GM23338 (cell line): ENCODE measurements around the gene CYSRT1. TPM values are rescaled to one million over a fixed set of nuclear protein-coding genes. Genes with fewer than 3 reads are reported as not detected.
A peak's percentile ranks its signal among the peaks of the same experiment; 100 is the strongest.

Experiments
- ATAC-seq: fragments of 200-7000 bp; cut with Tn5 transposase; 3 replicates; pipeline ENCODE4 v1.9.1; 2020
- DNase-seq: peaks from one replicate; pipeline ENCODE4 v3.0.0-alpha.2; 2015; ENCODE audit warnings: low spot score
- H2AFZ ChIP-seq: fragments of 200-600 bp; sonication (generic); 2 replicates; pipeline ENCODE4 v1.8.0; 2016; ENCODE audit warnings: antibody characterized with exemption, mild to moderate bottlenecking, moderate library complexity
- H3F3A ChIP-seq: fragments of 200-600 bp; sonication (generic); replicated peaks from 2 replicates; pipeline ENCODE4 v1.8.0; 2017; ENCODE audit warnings: antibody characterized with exemption, mixed run types, low read depth
- H3K27ac ChIP-seq: fragments of 200-600 bp; sonication (generic); 2 replicates; pipeline ENCODE4 v1.6.1; 2016; ENCODE audit warnings: low read depth
- H3K27me3 ChIP-seq: fragments of 200-600 bp; sonication (generic); 2 replicates; pipeline ENCODE4 v1.8.0; 2016; ENCODE audit warnings: mild to moderate bottlenecking, mixed run types, moderate library complexity; ENCODE audit not compliant: insufficient read depth
- H3K36me3 ChIP-seq: fragments of 200-600 bp; sonication (generic); 2 replicates; pipeline ENCODE4 v1.8.0; 2016; ENCODE audit warnings: mild to moderate bottlenecking; ENCODE audit not compliant: insufficient read depth
- H3K4me1 ChIP-seq: fragments of 200-600 bp; sonication (generic); 2 replicates; pipeline ENCODE4 v1.8.0; 2016; ENCODE audit warnings: mild to moderate bottlenecking, moderate library complexity; ENCODE audit not compliant: insufficient read depth
- H3K4me2 ChIP-seq: fragments of 200-600 bp; sonication (generic); 2 replicates; pipeline ENCODE4 v1.7.1; 2017; ENCODE audit warnings: mixed run types
- H3K4me3 ChIP-seq: fragments of 200-600 bp; sonication (generic); 2 replicates; pipeline ENCODE4 v1.6.1; 2016; ENCODE audit warnings: mixed run types
- H3K79me2 ChIP-seq: fragments of 200-600 bp; sonication (generic); replicated peaks from 2 replicates; pipeline ENCODE4 v1.8.0; 2017; ENCODE audit warnings: mild to moderate bottlenecking; ENCODE audit not compliant: insufficient read depth
- H3K9me2 ChIP-seq: fragments of 200-600 bp; sonication (generic); 2 replicates; pipeline ENCODE4 v1.8.0; 2017; ENCODE audit not compliant: insufficient read depth
- H4K20me1 ChIP-seq: fragments of 200-600 bp; sonication (generic); replicated peaks from 2 replicates; pipeline ENCODE4 v1.8.0; 2017; ENCODE audit warnings: mild to moderate bottlenecking; ENCODE audit not compliant: insufficient read depth
- H3K27ac Mint-ChIP-seq: 2 replicates; pipeline ENCODE4 v1.8.0; 2020; ENCODE audit warnings: inconsistent platforms, mild to moderate bottlenecking, moderate library complexity, mixed read lengths
- H3K27me3 Mint-ChIP-seq: 3 replicates; pipeline ENCODE4 v1.8.0; 2022; ENCODE audit warnings: low read depth, mild to moderate bottlenecking, moderate library complexity, mixed read lengths, inconsistent platforms; ENCODE audit not compliant: insufficient read depth, poor library complexity
- H3K36me3 Mint-ChIP-seq: 3 replicates; pipeline ENCODE4 v1.8.0; 2021; ENCODE audit warnings: low read depth, mild to moderate bottlenecking, inconsistent platforms, moderate library complexity, mixed read lengths
- H3K4me1 Mint-ChIP-seq: 3 replicates; pipeline ENCODE4 v1.8.0; 2020; ENCODE audit warnings: mild to moderate bottlenecking, inconsistent platforms, mixed read lengths
- H3K4me3 Mint-ChIP-seq: 3 replicates; pipeline ENCODE4 v1.8.0; 2021; ENCODE audit warnings: moderate library complexity, mild to moderate bottlenecking, inconsistent platforms, mixed read lengths
- H3K9me3 Mint-ChIP-seq: 3 replicates; pipeline ENCODE4 v1.8.0; 2020; ENCODE audit warnings: moderate library complexity, mild to moderate bottlenecking, inconsistent platforms, mixed read lengths
- CREB1 ChIP-seq: fragments of 250-450 bp; sonication (Bioruptor Pico); IDR thresholded peaks from 2 replicates; pipeline ENCODE4 v1.5.0; 2020; ENCODE audit warnings: low read depth, mild to moderate bottlenecking, moderate library complexity
- EZH2 ChIP-seq: fragments of 200-600 bp; sonication (generic); IDR thresholded peaks from one replicate; pipeline ENCODE4 v1.8.0; 2017; ENCODE audit warnings: antibody characterized with exemption, mild to moderate bottlenecking, low read depth; ENCODE audit not compliant: unreplicated experiment
- EZH2phosphoT487 ChIP-seq: fragments of 200-600 bp; sonication (generic); IDR thresholded peaks from one replicate; pipeline ENCODE4 v1.8.1; 2018; ENCODE audit warnings: antibody characterized with exemption; ENCODE audit not compliant: unreplicated experiment
- JUNB ChIP-seq: IDR thresholded peaks from one replicate; pipeline ENCODE4 v1.6.1; 2016; ENCODE audit warnings: antibody characterized with exemption; ENCODE audit not compliant: unreplicated experiment
- NANOG ChIP-seq: IDR thresholded peaks from 2 replicates; pipeline ENCODE4 v1.6.1; 2016; ENCODE audit warnings: antibody characterized with exemption, borderline replicate concordance
- STAT1 ChIP-seq: IDR thresholded peaks from one replicate; pipeline ENCODE4 v1.6.1; 2016; ENCODE audit warnings: antibody characterized with exemption; ENCODE audit not compliant: unreplicated experiment
- ZNF331 ChIP-seq: fragments of 250-450 bp; sonication (Bioruptor Pico); IDR thresholded peaks from 2 replicates; pipeline ENCODE4 v1.5.0; 2020; ENCODE audit warnings: low read depth, mild to moderate bottlenecking, moderate library complexity
- polyA plus RNA-seq: library from polyadenylated mRNA; unstranded; fragments of >200 nt; fragmentation: Nextera tagmentation; extraction: Ambion mirVana; gene quantifications from 2 replicates; pipeline ENCODE4 v1.2.1, GENCODE V29; 2016
- total RNA-seq: library from RNA; depleted of rRNA; stranded (reverse); fragments of >200 nt; shearing (Covaris generic); gene quantifications from 2 replicates; pipeline ENCODE4 v1.2.3, GENCODE V29; 2014
- TF ChIP-seq, protein P1 (sequence below): fragments of 250-450 bp; sonication (Bioruptor Pico); IDR thresholded peaks from 2 replicates; pipeline ENCODE4 v1.5.0; 2020; ENCODE audit warnings: mild to moderate bottlenecking, moderate library complexity
- TF ChIP-seq, protein P2 (sequence below), 2 experiments: fragments of 200-600 bp in 1 of 2; sonication (generic) in 1 of 2; conservative IDR thresholded peaks; 2 replicates each; pipeline versions ENCODE4 v1.5.1 to v1.6.1; 2016 to 2017; ENCODE audit warnings: antibody characterized with exemption in 2 of 2, low read depth in 2 of 2, mild to moderate bottlenecking in 2 of 2, moderate library complexity in 1 of 2
- TF ChIP-seq, protein P3 (sequence below): IDR thresholded peaks from one replicate; pipeline ENCODE4 v1.6.1; 2018; ENCODE audit warnings: antibody characterized with exemption; ENCODE audit not compliant: unreplicated experiment
- TF ChIP-seq, protein P4 (sequence below): IDR thresholded peaks from 2 replicates; pipeline ENCODE4 v1.6.1; 2016; ENCODE audit warnings: antibody characterized with exemption

Gene CYSRT1
- total and polyA plus RNA-seq, 2 experiments from 2014 or later: 2.0 to 3.2 TPM

DNA sequence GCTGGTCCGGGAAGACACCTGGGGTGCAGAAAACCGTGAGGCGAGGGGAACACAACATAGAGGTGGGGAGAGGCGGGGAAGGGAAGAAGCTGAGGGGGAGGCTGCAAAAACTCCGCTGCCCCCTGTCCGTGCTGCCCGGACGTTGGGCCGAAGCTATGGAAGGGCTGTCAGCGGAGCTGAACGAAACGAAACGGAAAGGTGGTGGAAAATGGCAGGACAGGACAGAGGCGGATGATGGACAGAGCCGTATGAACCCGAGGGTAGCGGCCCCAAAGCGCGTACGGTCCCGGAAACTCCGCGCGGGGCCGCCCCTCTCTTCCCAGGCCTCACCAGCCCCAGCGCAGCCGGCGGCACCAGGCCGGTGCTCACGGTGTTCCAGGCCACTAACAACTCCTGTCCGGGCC is 36.9 kb upstream of the CYSRT1 start:
- H3K27ac Mint-ChIP-seq: peak overlapping the region; percentile 84; the same call in 1 of the 2 replicates

More for the DNA sequence above, 36.9 kb upstream of the CYSRT1 start:
- ATAC-seq (peak; percentile 31), DNase-seq (no peak)
- TF ChIP-seq, protein P1, sequence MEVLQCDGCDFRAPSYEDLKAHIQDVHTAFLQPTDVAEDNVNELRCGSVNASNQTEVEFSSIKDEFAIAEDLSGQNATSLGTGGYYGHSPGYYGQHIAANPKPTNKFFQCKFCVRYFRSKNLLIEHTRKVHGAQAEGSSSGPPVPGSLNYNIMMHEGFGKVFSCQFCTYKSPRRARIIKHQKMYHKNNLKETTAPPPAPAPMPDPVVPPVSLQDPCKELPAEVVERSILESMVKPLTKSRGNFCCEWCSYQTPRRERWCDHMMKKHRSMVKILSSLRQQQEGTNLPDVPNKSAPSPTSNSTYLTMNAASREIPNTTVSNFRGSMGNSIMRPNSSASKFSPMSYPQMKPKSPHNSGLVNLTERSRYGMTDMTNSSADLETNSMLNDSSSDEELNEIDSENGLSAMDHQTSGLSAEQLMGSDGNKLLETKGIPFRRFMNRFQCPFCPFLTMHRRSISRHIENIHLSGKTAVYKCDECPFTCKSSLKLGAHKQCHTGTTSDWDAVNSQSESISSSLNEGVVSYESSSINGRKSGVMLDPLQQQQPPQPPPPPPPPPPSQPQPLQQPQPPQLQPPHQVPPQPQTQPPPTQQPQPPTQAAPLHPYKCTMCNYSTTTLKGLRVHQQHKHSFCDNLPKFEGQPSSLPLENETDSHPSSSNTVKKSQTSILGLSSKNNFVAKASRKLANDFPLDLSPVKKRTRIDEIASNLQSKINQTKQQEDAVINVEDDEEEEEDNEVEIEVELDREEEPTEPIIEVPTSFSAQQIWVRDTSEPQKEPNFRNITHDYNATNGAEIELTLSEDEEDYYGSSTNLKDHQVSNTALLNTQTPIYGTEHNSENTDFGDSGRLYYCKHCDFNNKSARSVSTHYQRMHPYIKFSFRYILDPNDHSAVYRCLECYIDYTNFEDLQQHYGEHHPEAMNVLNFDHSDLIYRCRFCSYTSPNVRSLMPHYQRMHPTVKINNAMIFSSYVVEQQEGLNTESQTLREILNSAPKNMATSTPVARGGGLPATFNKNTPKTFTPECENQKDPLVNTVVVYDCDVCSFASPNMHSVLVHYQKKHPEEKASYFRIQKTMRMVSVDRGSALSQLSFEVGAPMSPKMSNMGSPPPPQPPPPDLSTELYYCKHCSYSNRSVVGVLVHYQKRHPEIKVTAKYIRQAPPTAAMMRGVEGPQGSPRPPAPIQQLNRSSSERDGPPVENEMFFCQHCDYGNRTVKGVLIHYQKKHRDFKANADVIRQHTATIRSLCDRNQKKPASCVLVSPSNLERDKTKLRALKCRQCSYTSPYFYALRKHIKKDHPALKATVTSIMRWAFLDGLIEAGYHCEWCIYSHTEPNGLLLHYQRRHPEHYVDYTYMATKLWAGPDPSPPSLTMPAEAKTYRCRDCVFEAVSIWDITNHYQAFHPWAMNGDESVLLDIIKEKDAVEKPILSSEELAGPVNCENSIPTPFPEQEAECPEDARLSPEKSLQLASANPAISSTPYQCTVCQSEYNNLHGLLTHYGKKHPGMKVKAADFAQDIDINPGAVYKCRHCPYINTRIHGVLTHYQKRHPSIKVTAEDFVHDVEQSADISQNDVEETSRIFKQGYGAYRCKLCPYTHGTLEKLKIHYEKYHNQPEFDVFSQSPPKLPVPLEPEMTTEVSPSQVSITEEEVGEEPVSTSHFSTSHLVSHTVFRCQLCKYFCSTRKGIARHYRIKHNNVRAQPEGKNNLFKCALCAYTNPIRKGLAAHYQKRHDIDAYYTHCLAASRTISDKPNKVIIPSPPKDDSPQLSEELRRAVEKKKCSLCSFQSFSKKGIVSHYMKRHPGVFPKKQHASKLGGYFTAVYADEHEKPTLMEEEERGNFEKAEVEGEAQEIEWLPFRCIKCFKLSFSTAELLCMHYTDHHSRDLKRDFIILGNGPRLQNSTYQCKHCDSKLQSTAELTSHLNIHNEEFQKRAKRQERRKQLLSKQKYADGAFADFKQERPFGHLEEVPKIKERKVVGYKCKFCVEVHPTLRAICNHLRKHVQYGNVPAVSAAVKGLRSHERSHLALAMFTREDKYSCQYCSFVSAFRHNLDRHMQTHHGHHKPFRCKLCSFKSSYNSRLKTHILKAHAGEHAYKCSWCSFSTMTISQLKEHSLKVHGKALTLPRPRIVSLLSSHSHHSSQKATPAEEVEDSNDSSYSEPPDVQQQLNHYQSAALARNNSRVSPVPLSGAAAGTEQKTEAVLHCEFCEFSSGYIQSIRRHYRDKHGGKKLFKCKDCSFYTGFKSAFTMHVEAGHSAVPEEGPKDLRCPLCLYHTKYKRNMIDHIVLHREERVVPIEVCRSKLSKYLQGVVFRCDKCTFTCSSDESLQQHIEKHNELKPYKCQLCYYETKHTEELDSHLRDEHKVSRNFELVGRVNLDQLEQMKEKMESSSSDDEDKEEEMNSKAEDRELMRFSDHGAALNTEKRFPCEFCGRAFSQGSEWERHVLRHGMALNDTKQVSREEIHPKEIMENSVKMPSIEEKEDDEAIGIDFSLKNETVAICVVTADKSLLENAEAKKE (CRISPR knock-in tag): no peak
- no peak for TF ChIP-seq JUNB
- TF ChIP-seq, protein P2, sequence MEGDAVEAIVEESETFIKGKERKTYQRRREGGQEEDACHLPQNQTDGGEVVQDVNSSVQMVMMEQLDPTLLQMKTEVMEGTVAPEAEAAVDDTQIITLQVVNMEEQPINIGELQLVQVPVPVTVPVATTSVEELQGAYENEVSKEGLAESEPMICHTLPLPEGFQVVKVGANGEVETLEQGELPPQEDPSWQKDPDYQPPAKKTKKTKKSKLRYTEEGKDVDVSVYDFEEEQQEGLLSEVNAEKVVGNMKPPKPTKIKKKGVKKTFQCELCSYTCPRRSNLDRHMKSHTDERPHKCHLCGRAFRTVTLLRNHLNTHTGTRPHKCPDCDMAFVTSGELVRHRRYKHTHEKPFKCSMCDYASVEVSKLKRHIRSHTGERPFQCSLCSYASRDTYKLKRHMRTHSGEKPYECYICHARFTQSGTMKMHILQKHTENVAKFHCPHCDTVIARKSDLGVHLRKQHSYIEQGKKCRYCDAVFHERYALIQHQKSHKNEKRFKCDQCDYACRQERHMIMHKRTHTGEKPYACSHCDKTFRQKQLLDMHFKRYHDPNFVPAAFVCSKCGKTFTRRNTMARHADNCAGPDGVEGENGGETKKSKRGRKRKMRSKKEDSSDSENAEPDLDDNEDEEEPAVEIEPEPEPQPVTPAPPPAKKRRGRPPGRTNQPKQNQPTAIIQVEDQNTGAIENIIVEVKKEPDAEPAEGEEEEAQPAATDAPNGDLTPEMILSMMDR (conservative IDR thresholded peaks at IDR 0.05; ENCODE audit: low read depth in 2 of 2): no peak
- no peak for TF ChIP-seq CREB1 (CRISPR knock-in tag)
- no peak for TF ChIP-seq EZH2phosphoT487
- TF ChIP-seq, protein P3, sequence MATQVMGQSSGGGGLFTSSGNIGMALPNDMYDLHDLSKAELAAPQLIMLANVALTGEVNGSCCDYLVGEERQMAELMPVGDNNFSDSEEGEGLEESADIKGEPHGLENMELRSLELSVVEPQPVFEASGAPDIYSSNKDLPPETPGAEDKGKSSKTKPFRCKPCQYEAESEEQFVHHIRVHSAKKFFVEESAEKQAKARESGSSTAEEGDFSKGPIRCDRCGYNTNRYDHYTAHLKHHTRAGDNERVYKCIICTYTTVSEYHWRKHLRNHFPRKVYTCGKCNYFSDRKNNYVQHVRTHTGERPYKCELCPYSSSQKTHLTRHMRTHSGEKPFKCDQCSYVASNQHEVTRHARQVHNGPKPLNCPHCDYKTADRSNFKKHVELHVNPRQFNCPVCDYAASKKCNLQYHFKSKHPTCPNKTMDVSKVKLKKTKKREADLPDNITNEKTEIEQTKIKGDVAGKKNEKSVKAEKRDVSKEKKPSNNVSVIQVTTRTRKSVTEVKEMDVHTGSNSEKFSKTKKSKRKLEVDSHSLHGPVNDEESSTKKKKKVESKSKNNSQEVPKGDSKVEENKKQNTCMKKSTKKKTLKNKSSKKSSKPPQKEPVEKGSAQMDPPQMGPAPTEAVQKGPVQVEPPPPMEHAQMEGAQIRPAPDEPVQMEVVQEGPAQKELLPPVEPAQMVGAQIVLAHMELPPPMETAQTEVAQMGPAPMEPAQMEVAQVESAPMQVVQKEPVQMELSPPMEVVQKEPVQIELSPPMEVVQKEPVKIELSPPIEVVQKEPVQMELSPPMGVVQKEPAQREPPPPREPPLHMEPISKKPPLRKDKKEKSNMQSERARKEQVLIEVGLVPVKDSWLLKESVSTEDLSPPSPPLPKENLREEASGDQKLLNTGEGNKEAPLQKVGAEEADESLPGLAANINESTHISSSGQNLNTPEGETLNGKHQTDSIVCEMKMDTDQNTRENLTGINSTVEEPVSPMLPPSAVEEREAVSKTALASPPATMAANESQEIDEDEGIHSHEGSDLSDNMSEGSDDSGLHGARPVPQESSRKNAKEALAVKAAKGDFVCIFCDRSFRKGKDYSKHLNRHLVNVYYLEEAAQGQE: no peak
- TF ChIP-seq ZNF331 (CRISPR knock-in tag): no peak
- TF ChIP-seq, protein P4, sequence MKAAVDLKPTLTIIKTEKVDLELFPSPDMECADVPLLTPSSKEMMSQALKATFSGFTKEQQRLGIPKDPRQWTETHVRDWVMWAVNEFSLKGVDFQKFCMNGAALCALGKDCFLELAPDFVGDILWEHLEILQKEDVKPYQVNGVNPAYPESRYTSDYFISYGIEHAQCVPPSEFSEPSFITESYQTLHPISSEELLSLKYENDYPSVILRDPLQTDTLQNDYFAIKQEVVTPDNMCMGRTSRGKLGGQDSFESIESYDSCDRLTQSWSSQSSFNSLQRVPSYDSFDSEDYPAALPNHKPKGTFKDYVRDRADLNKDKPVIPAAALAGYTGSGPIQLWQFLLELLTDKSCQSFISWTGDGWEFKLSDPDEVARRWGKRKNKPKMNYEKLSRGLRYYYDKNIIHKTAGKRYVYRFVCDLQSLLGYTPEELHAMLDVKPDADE: no peak
- TF ChIP-seq NANOG: no peak
- no peak for TF ChIP-seq EZH2
- no peak for TF ChIP-seq STAT1
- no peak overlapping the region for H3K27ac ChIP-seq
- Mint-ChIP-seq H3K4me3 (peak overlapping the region; percentile 91), H3K9me3 (no peaks in the 10 kb centered on the region), H3K36me3 (peaks cover 17% of the 10 kb centered on the region), H3K4me1 (peaks cover 9% of the 10 kb centered on the region), H3K27me3 (peaks cover 13% of the 10 kb centered on the region)
- peak overlapping the region; percentile 94 for H3K4me3 ChIP-seq
- H3K4me1 ChIP-seq: peaks cover 13% of the 10 kb centered on the region
- H3K36me3 ChIP-seq: no peaks in the 10 kb centered on the region
- H4K20me1 ChIP-seq: peaks cover 5% of the 10 kb centered on the region; the same call in 1 of the 2 replicates
- H3K27me3 ChIP-seq: no peaks in the 10 kb centered on the region
- 0 out of 2 replicates have a peak, but pooled peaks cover 4% of the 10 kb centered on the region for H3F3A ChIP-seq
- H3K79me2 ChIP-seq: peaks cover 25% of the 10 kb centered on the region
- peak overlapping the region; percentile 91; the same call in 1 of the 2 replicates for H2AFZ ChIP-seq
- H3K4me2 ChIP-seq: peak overlapping the region; percentile 93
- H3K9me2 ChIP-seq: no peaks in the 10 kb centered on the region
